HG02642 (cell line): Measurements from ENCODE around the gene C3orf38.
A peak's percentile ranks its signal among the peaks of the same experiment; 100 is the strongest.
"Not testable (repeated sequence)": the region's sequence is repeated elsewhere in the genome, so short reads cannot be mapped to it uniquely, and the experiment has no call there.

Source experiments
- ATAC-seq: cut with Tn5 transposase; IDR thresholded peaks from one replicate; pipeline ENCODE4 v1.9.1; 2021; ENCODE audit warnings: mild to moderate bottlenecking; ENCODE audit not compliant: unreplicated experiment, poor library complexity

The C3orf38 gene

GRCh38 chr3:88151358-88151757 lies 1.6 kb downstream of the C3orf38 start:
- ATAC-seq: no peak

GRCh38 chr3:88152841-88153240 lies 3.1 kb downstream of the C3orf38 start:
- ATAC-seq: no peak

- ATAC-seq: no peak
Measured at GRCh38 chr3:88166419-88166971, 16.7 kb downstream of the C3orf38 start.

GRCh38 chr3:88167173-88167572 lies 17.4 kb downstream of the C3orf38 start:
- no peak for ATAC-seq

- no peak for ATAC-seq
Measured at GRCh38 chr3:88167704-88168103, 17.9 kb downstream of the C3orf38 start.

GRCh38 chr3:88168171-88168570 lies 18.4 kb downstream of the C3orf38 start:
- ATAC-seq: no peak

GRCh38 chr3:88180398-88180999 lies 30.7 kb downstream of the C3orf38 start:
- ATAC-seq: peak; percentile 74

GRCh38 chr3:88182165-88182918 lies 32.6 kb downstream of the C3orf38 start:
- ATAC-seq: not testable (repeated sequence)

- ATAC-seq: no peak
Measured at GRCh38 chr3:88188436-88188835, 38.7 kb downstream of the C3orf38 start.

- peak; percentile 98 for ATAC-seq
Measured at GRCh38 chr3:88189361-88189810, 39.6 kb downstream of the C3orf38 start.

- ATAC-seq: no peak
Measured at GRCh38 chr3:88191872-88192409, 42.2 kb downstream of the C3orf38 start.

- no peak for ATAC-seq
Measured at GRCh38 chr3:88192631-88193030, 42.9 kb downstream of the C3orf38 start.

GRCh38 chr3:88195951-88196434 lies 46.2 kb downstream of the C3orf38 start:
- ATAC-seq: no peak

- no peak for ATAC-seq
Measured at GRCh38 chr3:88198121-88198520, 48.4 kb downstream of the C3orf38 start.

GRCh38 chr3:88203642-88204055 lies 53.9 kb downstream of the C3orf38 start:
- peak; percentile 94 for ATAC-seq
